Glutamatergic neuron (in vitro differentiated cells): ENCODE results near the gene CCDC177. TPM values are rescaled to one million over a fixed set of nuclear protein-coding genes. Genes with fewer than 3 reads are reported as not detected.

ENCODE experiments used
- DNase-seq: peaks from one replicate; pipeline ENCODE4 v3.0.0; 2022
- H3K27ac Mint-ChIP-seq: one replicate; pipeline ENCODE4 v1.8.0; 2020; ENCODE audit warnings: mild to moderate bottlenecking, mixed read lengths, inconsistent platforms; ENCODE audit not compliant: unreplicated experiment
- H3K27me3 Mint-ChIP-seq: one replicate; pipeline ENCODE4 v1.8.0; 2020; ENCODE audit warnings: mild to moderate bottlenecking, moderate library complexity, mixed read lengths, inconsistent platforms; ENCODE audit not compliant: unreplicated experiment
- H3K36me3 Mint-ChIP-seq: one replicate; pipeline ENCODE4 v1.8.0; 2020; ENCODE audit warnings: mild to moderate bottlenecking, mixed read lengths, inconsistent platforms; ENCODE audit not compliant: unreplicated experiment
- H3K4me1 Mint-ChIP-seq: one replicate; pipeline ENCODE4 v1.8.0; 2020; ENCODE audit warnings: mild to moderate bottlenecking, low read depth, mixed read lengths, inconsistent platforms; ENCODE audit not compliant: unreplicated experiment
- H3K4me3 Mint-ChIP-seq: one replicate; pipeline ENCODE4 v1.8.0; 2020; ENCODE audit warnings: mild to moderate bottlenecking, mixed read lengths, inconsistent platforms; ENCODE audit not compliant: unreplicated experiment
- H3K9me3 Mint-ChIP-seq: one replicate; pipeline ENCODE4 v1.8.0; 2020; ENCODE audit warnings: mild to moderate bottlenecking, moderate library complexity, mixed read lengths, inconsistent platforms; ENCODE audit not compliant: unreplicated experiment
- total RNA-seq: library from RNA; stranded (reverse); fragmentation: NEBNext Ultra II Directional; extraction: Animal tissue kit (Norgen Biotek cat#: 25700); gene quantifications from one replicate; pipeline ENCODE4 v1.2.1, GENCODE V29; 2021; ENCODE audit not compliant: unreplicated experiment
- TF ChIP-seq, protein P1 (sequence below): fragments of 200-600 bp; sonication (generic); IDR thresholded peaks from one replicate; pipeline ENCODE4 v1.5.0; 2021; ENCODE audit not compliant: partially characterized antibody, unreplicated experiment

The CCDC177 gene
- total RNA-seq, 1 donor from 2014 or later = 7.8 TPM

DNA sequence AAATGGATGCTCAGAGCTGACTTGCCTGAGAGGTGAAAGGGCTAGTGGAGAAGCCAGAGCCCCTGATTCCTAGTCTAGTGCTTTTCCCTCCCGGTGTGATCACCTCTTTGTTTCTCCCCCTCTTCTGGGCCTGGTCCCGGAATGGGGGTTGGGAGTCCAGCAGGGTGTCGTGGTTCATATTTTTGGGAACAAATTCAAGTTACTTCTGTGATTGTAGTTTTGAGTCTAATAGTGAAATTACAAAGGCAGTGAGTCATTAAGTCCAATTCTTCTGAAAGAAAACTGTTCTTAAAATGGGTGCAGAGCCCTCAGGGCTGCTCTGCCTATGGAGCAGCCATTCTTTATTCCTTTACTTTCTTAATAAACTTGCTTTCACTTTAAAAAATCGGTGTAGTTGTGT, 44.3 kb upstream of the CCDC177 start:
- Mint-ChIP-seq H3K27me3 (peaks cover 3% of the 10 kb centered on the region), H3K4me3 (peak overlapping the region; percentile 63), H3K36me3 (no peaks in the 10 kb centered on the region), H3K27ac (peak overlapping the region; percentile 69), H3K9me3 (no peaks in the 10 kb centered on the region), H3K4me1 (peaks cover 71% of the 10 kb centered on the region)
- TF ChIP-seq, protein P1, sequence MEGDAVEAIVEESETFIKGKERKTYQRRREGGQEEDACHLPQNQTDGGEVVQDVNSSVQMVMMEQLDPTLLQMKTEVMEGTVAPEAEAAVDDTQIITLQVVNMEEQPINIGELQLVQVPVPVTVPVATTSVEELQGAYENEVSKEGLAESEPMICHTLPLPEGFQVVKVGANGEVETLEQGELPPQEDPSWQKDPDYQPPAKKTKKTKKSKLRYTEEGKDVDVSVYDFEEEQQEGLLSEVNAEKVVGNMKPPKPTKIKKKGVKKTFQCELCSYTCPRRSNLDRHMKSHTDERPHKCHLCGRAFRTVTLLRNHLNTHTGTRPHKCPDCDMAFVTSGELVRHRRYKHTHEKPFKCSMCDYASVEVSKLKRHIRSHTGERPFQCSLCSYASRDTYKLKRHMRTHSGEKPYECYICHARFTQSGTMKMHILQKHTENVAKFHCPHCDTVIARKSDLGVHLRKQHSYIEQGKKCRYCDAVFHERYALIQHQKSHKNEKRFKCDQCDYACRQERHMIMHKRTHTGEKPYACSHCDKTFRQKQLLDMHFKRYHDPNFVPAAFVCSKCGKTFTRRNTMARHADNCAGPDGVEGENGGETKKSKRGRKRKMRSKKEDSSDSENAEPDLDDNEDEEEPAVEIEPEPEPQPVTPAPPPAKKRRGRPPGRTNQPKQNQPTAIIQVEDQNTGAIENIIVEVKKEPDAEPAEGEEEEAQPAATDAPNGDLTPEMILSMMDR = no peak
- no peak for DNase-seq

DNA sequence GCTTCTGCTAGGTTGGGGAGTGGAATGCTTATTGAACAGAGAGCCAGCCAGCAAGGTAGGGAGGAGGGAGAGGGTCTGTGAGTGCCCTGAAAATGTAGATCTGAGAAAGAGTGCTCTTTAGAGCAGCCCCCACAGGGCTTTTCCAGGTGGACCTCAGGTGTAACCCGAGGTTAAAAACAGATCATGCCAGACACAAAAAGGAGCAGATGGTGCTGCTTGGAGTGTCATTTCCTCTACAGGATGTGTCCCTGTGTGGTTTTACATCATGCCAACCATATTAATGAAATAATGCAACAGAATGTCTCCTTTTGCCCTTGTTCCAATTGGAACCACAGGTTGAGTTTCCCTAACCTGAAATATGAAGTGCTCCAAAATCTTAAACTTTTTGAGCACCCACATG, 43.1 kb upstream of the CCDC177 start:
- DNase-seq = no peak
- peak overlapping the region; percentile 96 for H3K4me3 Mint-ChIP-seq
- H3K36me3 Mint-ChIP-seq = no peaks in the 10 kb centered on the region
- no peaks in the 10 kb centered on the region for H3K9me3 Mint-ChIP-seq
- peaks cover 71% of the 10 kb centered on the region for H3K4me1 Mint-ChIP-seq
- no peak overlapping the region for H3K27ac Mint-ChIP-seq
- peaks cover 6% of the 10 kb centered on the region for H3K27me3 Mint-ChIP-seq
- TF ChIP-seq, protein P1 = no peak

DNA sequence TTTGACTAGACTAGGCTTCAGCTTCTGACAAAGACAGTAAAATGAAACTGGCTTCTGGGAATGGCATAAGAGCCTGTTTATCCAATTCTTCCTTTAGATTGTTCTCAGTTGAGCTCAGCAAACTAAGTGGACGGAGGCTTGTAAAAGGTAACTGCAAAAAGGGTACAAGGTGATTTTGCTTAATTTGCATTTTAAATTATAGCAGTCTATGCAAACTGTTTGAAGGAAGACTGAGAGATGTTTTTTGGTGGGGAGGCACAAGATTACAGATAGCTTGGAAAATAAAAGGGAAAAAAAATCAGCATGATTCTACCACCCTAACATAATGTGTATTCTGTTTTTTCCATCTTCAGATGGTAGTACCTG, 41.7 kb upstream of the CCDC177 start:
- Mint-ChIP-seq H3K4me1 (peaks cover 68% of the 10 kb centered on the region), H3K9me3 (no peaks in the 10 kb centered on the region), H3K27me3 (peaks cover 7% of the 10 kb centered on the region), H3K36me3 (no peaks in the 10 kb centered on the region), H3K4me3 (peak overlapping the region; percentile 96), H3K27ac (peak overlapping the region; percentile 41)
- DNase-seq = no peak
- TF ChIP-seq, protein P1 = no peak

DNA sequence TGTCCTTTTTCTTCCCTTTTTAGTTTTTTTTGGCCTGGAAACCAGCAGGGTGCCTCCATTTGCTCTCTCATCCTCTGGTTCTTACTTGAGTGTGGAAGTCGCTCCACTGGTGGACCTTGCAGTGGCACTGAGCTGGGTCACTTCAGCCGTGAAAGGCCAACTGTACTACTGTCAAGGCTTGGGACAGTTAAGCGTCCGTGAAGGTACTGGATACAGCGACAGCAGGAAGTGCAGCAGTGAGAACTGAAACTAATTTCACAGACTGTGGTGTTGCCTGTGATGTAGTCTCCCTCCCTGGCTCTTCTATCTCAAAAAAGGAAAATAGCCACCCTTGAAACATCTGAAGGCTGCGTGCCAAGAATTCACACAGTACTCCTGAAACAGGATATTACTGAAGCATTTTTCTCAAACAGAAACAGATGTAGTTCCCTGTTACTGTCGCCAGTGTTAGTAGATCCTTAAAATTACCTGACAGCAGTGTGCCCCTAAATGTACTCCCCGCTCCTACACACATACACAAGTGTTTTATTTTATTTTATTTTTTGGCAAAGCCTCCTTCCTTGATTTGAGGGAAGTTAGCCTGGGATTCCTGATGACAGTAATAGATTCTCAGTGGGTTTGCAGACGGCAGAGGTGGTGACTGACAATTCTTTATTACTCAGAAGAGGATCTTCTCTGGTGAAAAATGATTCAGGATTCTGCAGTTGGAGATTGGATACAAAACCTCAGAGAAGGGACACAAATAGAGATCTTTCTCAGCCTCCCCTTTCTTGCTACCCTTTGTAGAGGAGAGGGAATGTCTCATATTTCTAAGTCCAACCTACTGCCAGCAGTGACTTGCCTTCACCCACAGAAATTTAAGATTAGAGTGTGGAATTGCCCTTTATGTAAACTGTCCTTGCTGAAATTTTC, 41.1 kb upstream of the CCDC177 start:
- no peak for DNase-seq
- Mint-ChIP-seq H3K9me3 (peaks cover 3% of the 10 kb centered on the region), H3K27me3 (peaks cover 10% of the 10 kb centered on the region), H3K4me1 (peaks cover 66% of the 10 kb centered on the region), H3K27ac (peak overlapping the region; percentile 41), H3K36me3 (no peaks in the 10 kb centered on the region), H3K4me3 (peak overlapping the region; percentile 96)
- TF ChIP-seq, protein P1 = no peak

- Mint-ChIP-seq H3K27me3 (peaks cover 11% of the 10 kb centered on the region), H3K9me3 (peaks cover 3% of the 10 kb centered on the region), H3K4me1 (peaks cover 65% of the 10 kb centered on the region), H3K36me3 (no peaks in the 10 kb centered on the region), H3K4me3 (peak overlapping the region; percentile 96), H3K27ac (peak overlapping the region; percentile 41)
- no peak for DNase-seq
- TF ChIP-seq, protein P1 = no peak
These were observed 40.4 kb upstream of the CCDC177 start for GRCh38 chr14:69615121-69615495.
